ENCODE results near the gene CENPX.
A peak's percentile ranks its signal among the peaks of the same experiment; 100 is the strongest.

CENPX gene

GRCh38 chr17:82021900-82022309 lies 773 bp downstream of the CENPX start:
- no peak for DNase-seq

- peak; percentile 47 for DNase-seq
These were observed 1.4 kb downstream of the CENPX start for GRCh38 chr17:82021107-82021899.

DNA sequence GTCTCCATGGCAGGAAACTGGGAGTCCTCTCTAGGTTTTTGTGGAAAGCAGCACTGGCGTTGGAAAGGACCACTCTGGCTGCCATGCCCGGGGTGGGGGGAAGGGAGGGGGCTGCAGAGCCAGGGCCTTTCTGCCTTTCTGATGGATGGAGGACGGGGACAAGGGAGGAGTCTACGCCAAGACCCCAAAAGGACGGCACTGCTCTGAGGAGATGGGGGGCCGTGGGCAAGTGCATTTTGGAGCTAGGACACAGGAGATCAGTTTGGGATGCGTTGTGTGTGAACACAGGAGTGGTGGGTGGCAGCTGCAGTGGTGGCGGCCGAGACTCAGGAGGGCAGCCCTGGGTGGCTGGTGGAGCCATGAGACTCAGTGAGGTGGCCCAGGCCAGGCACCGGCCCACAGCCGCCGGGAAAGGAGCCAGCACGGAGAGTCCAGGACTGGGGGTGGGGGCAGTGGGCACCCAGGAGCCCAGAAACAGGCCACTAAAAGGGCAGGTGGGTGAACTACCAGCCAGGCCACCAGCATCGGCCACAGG lies 2.0 kb downstream of the CENPX start:
- DNase-seq, result no peak

DNA sequence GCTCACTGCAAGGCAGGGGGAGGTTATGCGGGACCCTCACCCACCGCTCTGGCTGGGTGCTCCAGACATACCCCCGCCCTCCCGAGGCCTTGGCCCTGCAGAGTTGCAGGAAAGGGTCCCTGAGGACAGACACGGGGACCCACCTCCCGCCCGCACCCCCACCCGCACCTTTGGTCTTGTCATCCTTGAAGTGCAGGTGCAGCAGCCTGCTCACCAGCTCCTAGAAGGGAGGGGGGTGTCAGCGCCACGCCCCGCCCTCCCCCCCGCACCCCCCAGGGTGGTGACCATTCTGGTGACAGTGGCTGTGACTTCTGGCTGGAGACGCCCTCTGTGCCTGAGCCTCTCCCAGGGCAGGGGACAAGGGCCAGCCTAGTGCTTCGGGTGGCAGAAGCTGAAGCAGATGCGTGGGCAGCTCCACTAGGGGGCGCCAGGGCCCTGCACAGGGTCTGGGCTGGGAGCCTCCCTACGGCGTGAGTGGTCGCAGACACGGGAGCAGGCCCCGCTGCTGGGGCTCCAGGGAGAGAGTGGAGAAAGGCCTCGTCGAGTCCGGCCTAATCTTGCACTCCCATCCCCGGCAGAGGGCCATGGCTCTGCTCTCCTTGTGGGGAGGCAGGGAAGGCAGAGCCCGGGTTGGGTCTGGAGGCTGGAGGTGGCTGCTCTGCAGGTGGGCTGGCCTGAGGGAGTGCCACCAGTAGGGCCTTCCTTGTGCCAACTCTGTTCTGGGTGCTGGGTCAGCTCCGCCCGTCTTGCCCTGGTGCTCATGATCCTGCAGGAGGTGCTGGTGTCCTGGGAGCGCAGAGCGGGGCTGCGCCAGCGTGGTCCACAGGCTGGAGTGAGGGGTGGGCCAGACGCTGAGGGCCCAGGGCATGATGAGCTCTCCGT lies 2.7 kb downstream of the CENPX start:
- no peak for DNase-seq

GRCh38 chr17:82018989-82019689 lies 3.5 kb downstream of the CENPX start:
- no peak for DNase-seq

DNA sequence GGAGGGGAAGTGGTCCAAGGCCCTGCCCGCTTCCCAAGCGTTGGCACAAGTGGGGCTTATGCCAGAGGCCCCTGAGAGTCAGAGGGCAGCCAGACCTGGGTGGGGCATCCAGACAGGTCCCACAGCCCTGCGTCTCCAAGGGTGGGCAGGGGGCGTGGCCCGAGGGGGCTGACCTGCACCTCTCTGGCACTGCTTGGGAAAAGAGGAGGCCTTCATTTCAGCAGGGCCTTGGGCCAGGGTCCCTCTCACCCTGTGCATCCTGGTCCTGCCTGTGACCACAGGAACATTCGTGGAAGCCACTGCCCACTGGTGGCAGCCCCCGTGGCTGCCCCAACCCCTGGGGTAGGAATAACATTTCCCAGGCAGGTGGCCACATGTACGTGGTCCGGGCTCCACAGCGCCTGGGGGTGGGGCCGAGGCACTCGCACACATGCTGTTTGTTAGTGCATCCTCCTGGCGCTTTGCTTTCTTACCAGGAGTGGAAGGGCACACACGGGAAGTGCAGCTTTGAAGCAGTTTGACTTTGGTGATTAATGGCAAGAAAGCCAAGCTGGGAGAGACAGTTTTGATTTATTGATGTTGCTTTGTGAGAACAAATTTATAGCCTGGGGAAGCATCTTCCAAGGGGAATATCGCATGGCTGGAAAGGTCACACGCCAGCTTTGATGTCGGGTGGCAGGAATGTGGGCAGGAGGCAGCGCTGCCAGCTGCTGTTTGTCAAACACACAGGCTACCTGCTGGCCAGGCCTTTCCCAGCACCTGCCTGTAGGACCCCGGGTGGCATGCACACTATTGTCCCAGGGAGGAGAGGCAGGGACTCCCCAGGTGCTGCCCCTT lies 4.3 kb downstream of the CENPX start:
- no peak for DNase-seq

- DNase-seq, result no peak
These were observed 5.0 kb downstream of the CENPX start for GRCh38 chr17:82017612-82018151.

- DNase-seq, result no peak
These were observed 5.7 kb downstream of the CENPX start for GRCh38 chr17:82016875-82017459.

DNA sequence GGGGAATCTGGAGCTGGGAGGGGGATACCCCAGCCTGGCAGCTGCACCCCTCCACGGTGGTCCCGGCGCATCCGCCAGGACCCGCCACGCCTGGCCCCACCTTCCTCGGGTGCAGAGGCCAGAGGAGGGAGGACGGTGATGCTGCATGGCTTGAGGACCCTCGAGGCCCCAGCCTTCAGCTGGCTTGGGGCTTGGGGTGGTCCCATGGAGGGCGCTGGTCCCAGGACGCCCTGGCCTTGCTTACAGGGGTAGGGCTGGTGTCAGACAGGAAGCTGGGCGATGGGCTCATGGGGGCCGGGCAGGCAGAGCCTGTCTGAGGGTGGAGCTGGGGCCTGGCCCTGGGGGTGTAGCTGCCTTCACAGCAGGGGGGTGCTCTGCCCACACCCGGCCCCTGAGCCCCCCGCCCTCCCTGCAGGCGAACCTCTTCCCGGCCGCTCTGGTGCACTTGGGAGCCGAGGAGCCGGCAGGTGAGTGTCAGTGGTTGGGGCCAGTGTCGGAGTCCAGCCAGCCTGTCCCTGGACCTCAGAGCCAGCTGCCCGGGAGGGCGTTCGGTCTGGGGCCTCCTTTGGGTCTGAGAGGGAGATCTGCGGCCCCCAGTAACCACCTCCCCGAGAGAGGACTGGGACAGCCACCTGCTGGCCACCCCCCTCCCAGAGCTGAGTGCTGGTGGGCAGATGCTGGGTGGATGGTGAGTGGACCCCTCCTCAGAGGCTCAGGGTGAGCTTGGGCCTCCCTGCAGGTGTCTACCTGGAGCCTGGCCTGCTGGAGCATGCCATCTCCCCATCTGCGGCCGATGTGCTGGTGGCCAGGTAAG lies 6.4 kb downstream of the CENPX start:
- no peak for DNase-seq

- no peak for DNase-seq
These were observed 7.2 kb downstream of the CENPX start for GRCh38 chr17:82015311-82015971.

DNA sequence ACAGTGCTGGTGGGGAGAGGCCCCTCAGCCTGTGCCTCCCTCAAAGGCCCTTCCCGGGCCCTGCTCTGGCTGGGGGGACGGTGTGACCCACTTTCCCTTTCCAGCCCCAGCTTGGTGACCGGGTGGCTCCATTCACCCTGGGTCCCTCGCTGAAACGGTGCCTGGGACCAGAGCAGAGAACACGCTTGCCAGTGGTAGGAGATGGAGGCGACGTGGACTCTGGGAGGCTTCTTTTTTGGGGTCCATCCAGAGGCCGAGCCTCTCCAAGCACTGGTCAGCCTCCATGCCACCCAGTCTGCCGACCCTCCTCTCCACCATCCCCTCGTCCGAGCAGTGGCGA lies 7.7 kb downstream of the CENPX start:
- no peak for DNase-seq

DNA sequence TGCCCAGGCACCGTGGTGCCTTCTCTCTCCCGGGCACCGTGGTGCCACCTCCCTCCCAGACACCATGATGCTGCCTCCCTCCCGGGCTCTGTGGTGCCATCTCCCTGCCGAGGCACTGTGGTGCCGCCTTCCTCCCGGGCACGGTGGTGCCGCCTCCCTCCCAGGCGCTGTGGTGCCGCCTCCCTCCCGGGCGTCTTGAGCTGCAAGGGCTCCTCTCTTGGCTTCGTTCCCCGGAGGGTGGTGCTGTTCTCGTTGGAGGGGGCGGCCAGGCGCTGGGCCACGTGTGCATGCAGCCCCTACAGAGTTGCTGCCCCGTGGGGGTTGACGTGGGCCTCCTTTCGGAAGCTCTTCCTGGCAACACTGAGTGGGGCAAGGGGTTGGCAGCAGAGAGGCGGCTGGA lies 8.2 kb downstream of the CENPX start:
- no peak for DNase-seq

- DNase-seq, result no peak
These were observed 8.8 kb downstream of the CENPX start for GRCh38 chr17:82013772-82014321.

DNA sequence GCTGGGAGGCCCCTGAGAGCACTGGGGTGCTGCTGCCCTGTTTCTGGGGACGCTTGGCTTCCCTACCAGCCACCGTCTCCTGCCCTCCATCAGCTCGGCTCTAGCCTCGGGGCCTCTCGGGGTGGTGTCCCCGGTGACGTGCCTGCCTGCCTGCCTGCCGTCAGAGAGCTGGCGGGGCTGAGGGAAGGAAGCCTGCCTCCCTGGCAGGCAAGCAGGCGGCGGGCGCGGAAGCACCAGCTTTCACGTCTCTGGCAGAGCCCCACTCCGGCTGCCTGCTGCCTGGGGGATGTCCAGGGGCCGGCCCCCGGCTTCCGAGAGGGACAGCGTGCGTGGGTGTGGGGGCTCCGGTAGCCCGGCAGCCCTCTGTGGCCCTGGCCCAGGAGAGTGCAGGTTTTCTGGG lies 9.3 kb downstream of the CENPX start:
- no peak for DNase-seq

DNA sequence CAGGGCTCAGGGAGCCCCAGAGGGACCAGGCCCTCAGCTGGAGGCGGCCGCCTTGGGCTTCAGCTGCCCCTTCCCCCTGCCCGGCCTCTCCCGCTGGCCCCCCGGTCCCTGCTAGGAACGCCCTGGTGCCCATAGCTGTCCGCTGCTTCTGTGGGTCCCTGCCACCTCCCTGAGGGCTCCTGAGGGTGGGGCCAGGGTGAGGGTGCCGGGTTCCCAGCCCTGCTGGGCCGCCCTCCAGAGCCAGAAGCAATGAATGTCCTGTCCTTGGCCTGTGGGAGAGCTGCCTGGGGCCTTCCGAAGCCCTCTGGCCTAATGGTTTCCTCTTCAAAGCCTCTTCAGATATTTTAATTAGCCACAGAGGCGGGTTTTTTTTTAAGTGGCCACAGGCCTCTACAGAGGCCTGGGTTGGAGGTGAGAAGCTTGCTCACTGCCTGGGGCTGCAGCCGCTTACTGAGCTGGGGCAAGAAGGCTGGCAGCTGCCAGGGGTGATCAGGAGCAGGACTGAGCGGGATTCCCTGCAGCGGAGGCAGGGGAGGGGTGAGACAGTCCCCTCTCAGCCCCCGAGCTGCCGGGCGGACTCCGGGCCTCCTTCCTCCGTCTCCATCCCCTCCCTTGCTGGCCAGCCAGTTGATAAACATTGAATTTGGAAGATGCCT lies 9.9 kb downstream of the CENPX start:
- DNase-seq, result no peak

DNA sequence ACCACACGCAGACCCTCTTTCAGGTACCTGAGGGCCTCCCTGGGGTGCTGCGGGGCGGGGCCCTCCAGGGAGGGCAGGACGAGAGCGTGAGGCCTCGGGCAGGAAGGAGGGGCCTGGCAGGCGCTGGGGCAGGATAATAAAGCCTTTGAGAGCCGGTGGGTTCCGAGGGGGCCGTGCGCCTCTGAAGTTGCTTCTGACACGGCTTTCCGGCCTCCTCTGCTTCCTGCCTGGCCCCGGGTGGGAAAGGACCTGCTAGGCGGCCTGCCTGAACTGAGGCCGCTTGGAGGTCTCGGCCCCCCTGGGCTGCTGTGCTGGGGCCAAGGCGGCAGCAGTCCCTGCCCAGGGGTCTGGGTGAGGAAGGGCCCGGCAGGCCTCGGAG lies 10.4 kb downstream of the CENPX start:
- no peak for DNase-seq

DNA sequence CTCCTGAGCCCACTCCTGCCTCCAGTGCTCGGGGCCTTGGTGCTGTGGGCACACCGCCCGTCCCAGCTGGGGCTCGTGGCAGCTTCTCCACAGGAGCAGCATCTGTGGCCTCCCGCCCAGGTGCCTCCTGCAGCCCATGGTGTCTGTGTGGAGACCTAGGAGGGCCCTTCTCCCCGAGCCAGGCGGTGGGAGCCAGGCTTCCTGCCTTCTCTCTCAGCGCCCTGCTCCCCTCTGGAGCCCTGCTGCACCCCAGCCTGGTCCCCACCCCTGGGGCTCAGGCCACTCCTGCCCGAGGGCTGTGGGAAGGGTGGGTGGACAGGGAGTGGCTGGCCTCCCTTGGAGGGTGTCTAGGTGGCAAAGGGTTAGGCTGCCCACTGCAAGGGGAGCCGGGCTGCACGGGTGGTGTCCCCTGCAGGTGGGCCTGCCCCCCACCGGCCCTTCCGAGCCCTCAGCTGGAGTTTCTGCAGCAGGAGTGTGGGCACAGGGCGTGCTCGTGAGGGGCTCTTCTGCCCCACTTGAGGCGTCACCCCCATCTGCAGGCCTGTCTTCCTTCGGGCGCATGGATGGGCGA lies 11.0 kb downstream of the CENPX start:
- no peak for DNase-seq

GRCh38 chr17:82010575-82011525 lies 11.8 kb downstream of the CENPX start:
- DNase-seq, result no peak
